Endothelial cell of umbilical vein (primary cell): Measurements from ENCODE around the gene VPS8. TPM values are rescaled to one million over a fixed set of nuclear protein-coding genes. Genes with fewer than 3 reads are reported as not detected.

Experiments used
- BruUV-seq: library from RNA; stranded (reverse); fragments of 400-500 nt; replicated peaks from 2 replicates; lab custom pipeline; 2021; lab: Mats Ljungman, UMichigan
- CTCF ChIA-PET: fragments of 300-600, 350-600 bp; sonication (Branson Sonifier 250); formaldehyde crosslinking; loops from one replicate; lab custom pipeline; 2021; ENCODE audit warnings: antibody characterized with exemption, inconsistent platforms; lab: Charles Lee
- POLR2A ChIA-PET: fragments of 300-600, 350-600 bp; sonication (Branson Sonifier 250); formaldehyde crosslinking; loops from one replicate; lab custom pipeline; 2021; ENCODE audit warnings: antibody characterized with exemption, inconsistent platforms; lab: Charles Lee
- DNase-seq: peaks from one replicate; pipeline ENCODE4 v3.0.0-alpha.2; 2011; ENCODE audit warnings: low read depth, low spot score
- FAIRE-seq: peaks from 2 replicates; lab custom pipeline; 2011; peaks lifted over from hg19 to GRCh38; lab: Jason Lieb, UNC
- H2AFZ ChIP-seq: 2 replicates; pipeline ENCODE4 v1.6.0; 2012; ENCODE audit warnings: low read depth, low read length, control low read depth, inconsistent platforms
- H3K27ac ChIP-seq: 2 replicates; pipeline ENCODE4 v1.5.1; 2011; ENCODE audit warnings: low read depth, mild to moderate bottlenecking, control low read depth, low read length, moderate library complexity; ENCODE audit not compliant: insufficient read depth
- H3K27me3 ChIP-seq, 2 experiments: 2 replicates each; pipeline versions ENCODE4 v1.6.0 to v1.6.1; 2011; ENCODE audit warnings: low read length in 2 of 2, mixed read lengths in 1 of 2; ENCODE audit not compliant: control insufficient read depth in 2 of 2, insufficient read depth in 2 of 2
- H3K36me3 ChIP-seq, 2 experiments: 2 replicates in 1 of 2; 3 replicates in 1 of 2; pipeline ENCODE4 v1.5.1; 2011; ENCODE audit warnings: low read length in 2 of 2, mild to moderate bottlenecking in 1 of 2, moderate library complexity in 1 of 2; ENCODE audit not compliant: control insufficient read depth in 2 of 2, insufficient read depth in 2 of 2; ENCODE audit errors: extremely low read depth in 1 of 2
- H3K4me1 ChIP-seq: 3 replicates; pipeline ENCODE4 v1.5.1; 2011; ENCODE audit warnings: mild to moderate bottlenecking, low read length; ENCODE audit not compliant: control insufficient read depth, insufficient read depth; ENCODE audit errors: extremely low read depth
- H3K4me2 ChIP-seq: 2 replicates; pipeline ENCODE4 v1.6.1; 2011; ENCODE audit warnings: low read length, control low read depth, mixed read lengths; ENCODE audit not compliant: insufficient read depth
- H3K4me3 ChIP-seq, 3 experiments: fragments of 200-600 bp in 1 of 3; sonication (generic), shearing (Covaris generic) in 1 of 3; replicated peaks in 1 of 3; 2 replicates each; pipeline ENCODE4 v1.5.1; 2011 to 2016; ENCODE audit warnings: control low read depth in 3 of 3, low read length in 3 of 3, mild to moderate bottlenecking in 2 of 3, inconsistent platforms in 1 of 3, low read depth in 1 of 3, moderate library complexity in 1 of 3; ENCODE audit not compliant: insufficient read depth in 1 of 3
- H3K79me2 ChIP-seq: 2 replicates; pipeline ENCODE4 v1.6.0; 2012; ENCODE audit warnings: low read length, inconsistent platforms; ENCODE audit not compliant: control insufficient read depth, insufficient read depth
- H3K9ac ChIP-seq: replicated peaks from 2 replicates; pipeline ENCODE3; 2011; ENCODE audit warnings: low read length, control low read depth; ENCODE audit not compliant: insufficient read depth; ENCODE audit errors: extremely low read depth
- H3K9me1 ChIP-seq: replicated peaks from 3 replicates; pipeline ENCODE4 v1.6.0; 2011; ENCODE audit warnings: mild to moderate bottlenecking, low read length; ENCODE audit not compliant: control insufficient read depth, insufficient read depth; ENCODE audit errors: extremely low read depth
- H3K9me3 ChIP-seq: replicated peaks from 2 replicates; pipeline ENCODE4 v1.5.1; 2012; ENCODE audit warnings: low read length, inconsistent platforms; ENCODE audit not compliant: control insufficient read depth, insufficient read depth
- H4K20me1 ChIP-seq: replicated peaks from 2 replicates; pipeline ENCODE3; 2011; ENCODE audit warnings: mild to moderate bottlenecking, low read length; ENCODE audit not compliant: control insufficient read depth, insufficient read depth; ENCODE audit errors: extremely low read depth
- CTCF ChIP-seq, 2 donors: IDR thresholded peaks; 1 replicate in 1 of 2; 2 replicates in 1 of 2; pipeline ENCODE4 v1.5.1; 2011; ENCODE audit warnings: low read length in 2 of 2, mild to moderate bottlenecking in 2 of 2, moderate library complexity in 2 of 2, control low read depth in 1 of 2, inconsistent platforms in 1 of 2, low read depth in 1 of 2; ENCODE audit not compliant: insufficient read depth in 1 of 2; ENCODE audit errors: extremely low read depth in 1 of 2
- EZH2 ChIP-seq: IDR thresholded peaks from 2 replicates; pipeline ENCODE4 v1.6.1; 2012; ENCODE audit warnings: borderline replicate concordance, low read depth, mild to moderate bottlenecking, moderate library complexity, low read length, inconsistent platforms; ENCODE audit not compliant: severe bottlenecking
- FOS ChIP-seq: IDR thresholded peaks from 2 replicates; pipeline ENCODE4 v1.6.1; 2011; ENCODE audit warnings: mild to moderate bottlenecking, low read length, moderate library complexity, borderline replicate concordance; ENCODE audit not compliant: insufficient read depth
- GATA2 ChIP-seq: IDR thresholded peaks from 2 replicates; pipeline ENCODE4 v1.7.0; 2011; ENCODE audit warnings: low read depth, mild to moderate bottlenecking, moderate library complexity, mixed read lengths, low read length; ENCODE audit not compliant: insufficient read length, insufficient read depth
- JUN ChIP-seq: IDR thresholded peaks from 2 replicates; pipeline ENCODE4 v1.6.1; 2011; ENCODE audit warnings: borderline replicate concordance, low read depth; ENCODE audit not compliant: insufficient read length, insufficient read depth
- MAX ChIP-seq: IDR thresholded peaks from 2 replicates; pipeline ENCODE4 v1.6.1; 2011; ENCODE audit not compliant: insufficient read depth, insufficient read length
- MYC ChIP-seq: IDR thresholded peaks from one replicate; pipeline ENCODE4 v1.6.1; 2011; ENCODE audit warnings: mild to moderate bottlenecking, low read depth, low read length
- POLR2A ChIP-seq: IDR thresholded peaks from 2 replicates; pipeline ENCODE4 v1.6.1; 2012; ENCODE audit warnings: low read depth, mild to moderate bottlenecking, control low read depth, low read length
- POLR2AphosphoS5 ChIP-seq: IDR thresholded peaks from 2 replicates; pipeline ENCODE4 v1.6.1; 2012; ENCODE audit warnings: low read depth, mild to moderate bottlenecking, control low read depth, low read length, moderate library complexity; ENCODE audit not compliant: insufficient read depth
- dilution Hi-C: fragments of 300-500 bp; cut with MboI; formaldehyde crosslinking; loops from one replicate; pipeline ENCODE4 v1.15.0; 2019; ENCODE audit warnings: low sequenced_read_pairs; ENCODE audit not compliant: extremely low pct_ligation_motif_present
- intact Hi-C: fragments of 100-400 bp; cut with micrococcal nuclease; formaldehyde crosslinking; loops from one replicate; pipeline ENCODE4 v1.10.0; 2022
- polyA plus RNA-seq, 4 experiments: library from polyadenylated mRNA; depleted of rRNA in 3 of 4; stranded (reverse) in 3 of 4; unstranded in 1 of 4; fragments of >200 nt; gene quantifications; 2 replicates each; pipeline versions ENCODE4 v1.2.1 to v1.2.3, GENCODE V29; 2011 to 2012; ENCODE audit warnings: missing spikeins in 1 of 4
- total RNA-seq: library from RNA; stranded (reverse); gene quantifications from 2 replicates; pipeline ENCODE4 v1.2.3, GENCODE V29; 2021

Gene VPS8
- total and polyA plus RNA-seq, 2 donors (not counting 3 experiments of a cell fraction or from before 2014, with no cell fraction given): 13.7 to 51.6 TPM

- Histone ChIP-seq H2AFZ (no peak overlapping the region), H3K27ac (no peak overlapping the region), H3K9ac (no peak overlapping the region), H3K79me2 (no peaks in the 10 kb centered on the region), H3K4me1 (no peaks in the 10 kb centered on the region), H3K27me3 (no peaks in the 10 kb centered on the region), H4K20me1 (no peaks in the 10 kb centered on the region), H3K36me3 (no peaks in the 10 kb centered on the region), H3K4me2 (no peak overlapping the region), H3K9me3 (no peaks in the 10 kb centered on the region), H3K9me1 (no peaks in the 10 kb centered on the region), H3K4me3 (no peak overlapping the region)
- CTCF ChIA-PET: interaction anchor here (1.0 to 1.1 kb wide), 2 partner anchors 19 to 21 kb away, joined by 3 read pairs; no protein-coding TSS in a partner anchor
- FAIRE-seq (no peak), DNase-seq (no peak)
- no TSS peak for BruUV-seq
- dilution Hi-C loops (no loop called here), intact Hi-C loops (no loop called here)
- TF ChIP-seq CTCF (IDR thresholded peaks at IDR 0.05; ENCODE audit: extremely low read depth in 1 of 2, insufficient read depth in 1 of 2, low read depth in 1 of 2, low read length in 2 of 2) (no peak), POLR2AphosphoS5 (no peak), GATA2 (no peak), EZH2 (no peak), MAX (no peak), MYC (no peak), FOS (no peak), JUN (no peak), POLR2A (no peak)
- POLR2A ChIA-PET: no interaction called here
Measured at GRCh38 chr3:184895350-184895749, 83.4 kb downstream of the VPS8 start.
